ENCODE measurements around the gene MFSD11.
"Not testable (repeated sequence)": the region's sequence is repeated elsewhere in the genome, so short reads cannot be mapped to it uniquely, and the experiment has no call there.

The MFSD11 gene

GRCh38 chr17:76709077-76709950 lies 28.6 kb upstream of the MFSD11 start:
- Histone ChIP-seq H3K23ac (ENCODE audit: low read depth, low read length, poor library complexity) (peak overlapping the region; percentile 1), H2AFZ (ENCODE audit: low read length) (peak overlapping the region; percentile 85), H4K91ac (ENCODE audit: low read depth, low read length, poor library complexity) (no peak overlapping the region), H3K9ac (ENCODE audit: low read depth, low read length, poor library complexity) (peak overlapping the region; percentile 86), H3K4me1 (ENCODE audit: control insufficient read depth in 2 of 2, insufficient read depth in 1 of 2, low read depth in 1 of 2, low read length in 2 of 2) (peaks cover 25% of the 10 kb centered on the region in 2 donors), H3K4me3 (ENCODE audit: low read length in 2 of 2) (peak overlapping the region; percentile 67 to 86), H3K79me1 (ENCODE audit: low read depth, low read length) (peaks cover 6% of the 10 kb centered on the region), H2AK5ac (ENCODE audit: low read depth, low read length) (peak overlapping the region; percentile 94), H3K36me3 (replicated peaks in 1 of 2; ENCODE audit: control insufficient read depth in 2 of 2, insufficient read depth in 2 of 2, low read length in 2 of 2) (peaks cover 0 to 9% of the 10 kb centered on the region in 2 donors), H3K27ac (replicated peaks; ENCODE audit: low read length) (peak overlapping the region; percentile 82), H3K14ac (ENCODE audit: low read length) (peak overlapping the region; percentile 10), H2BK120ac (ENCODE audit: low read depth, low read length) (peak overlapping the region; percentile 29), H4K8ac (ENCODE audit: low read depth, low read length) (no peak overlapping the region), H3K4ac (ENCODE audit: low read length) (peak overlapping the region; percentile 18), H2BK5ac (ENCODE audit: low read length) (peak overlapping the region; percentile 62), H3K9me3 (replicated peaks in 1 of 2; ENCODE audit: control insufficient read depth in 2 of 2, insufficient read depth in 1 of 2, low read depth in 1 of 2, low read length in 2 of 2) (peaks cover 0 to 3% of the 10 kb centered on the region in 2 donors), H2BK12ac (ENCODE audit: low read length) (no peak overlapping the region), H3K4me2 (ENCODE audit: insufficient read depth, low read length, poor library complexity, severe bottlenecking) (peak overlapping the region; percentile 74), H3K18ac (ENCODE audit: low read length) (peak overlapping the region; percentile 87), H2BK15ac (ENCODE audit: low read length) (peak overlapping the region; percentile 61), H3K27me3 (ENCODE audit: control insufficient read depth in 3 of 3, insufficient read depth in 3 of 3, low read depth in 1 of 3, low read length in 3 of 3) (no peaks in the 10 kb centered on the region)
- no CpG with 5 or more reads among the region's 29 CpGs for WGBS, 2 donors (ENCODE audit: extremely low coverage in 2 of 2, insufficient read length in 2 of 2, insufficient replicate concordance in 1 of 2)
- peak; percentile 78 for DNase-seq (ENCODE audit: low spot score)

DNA sequence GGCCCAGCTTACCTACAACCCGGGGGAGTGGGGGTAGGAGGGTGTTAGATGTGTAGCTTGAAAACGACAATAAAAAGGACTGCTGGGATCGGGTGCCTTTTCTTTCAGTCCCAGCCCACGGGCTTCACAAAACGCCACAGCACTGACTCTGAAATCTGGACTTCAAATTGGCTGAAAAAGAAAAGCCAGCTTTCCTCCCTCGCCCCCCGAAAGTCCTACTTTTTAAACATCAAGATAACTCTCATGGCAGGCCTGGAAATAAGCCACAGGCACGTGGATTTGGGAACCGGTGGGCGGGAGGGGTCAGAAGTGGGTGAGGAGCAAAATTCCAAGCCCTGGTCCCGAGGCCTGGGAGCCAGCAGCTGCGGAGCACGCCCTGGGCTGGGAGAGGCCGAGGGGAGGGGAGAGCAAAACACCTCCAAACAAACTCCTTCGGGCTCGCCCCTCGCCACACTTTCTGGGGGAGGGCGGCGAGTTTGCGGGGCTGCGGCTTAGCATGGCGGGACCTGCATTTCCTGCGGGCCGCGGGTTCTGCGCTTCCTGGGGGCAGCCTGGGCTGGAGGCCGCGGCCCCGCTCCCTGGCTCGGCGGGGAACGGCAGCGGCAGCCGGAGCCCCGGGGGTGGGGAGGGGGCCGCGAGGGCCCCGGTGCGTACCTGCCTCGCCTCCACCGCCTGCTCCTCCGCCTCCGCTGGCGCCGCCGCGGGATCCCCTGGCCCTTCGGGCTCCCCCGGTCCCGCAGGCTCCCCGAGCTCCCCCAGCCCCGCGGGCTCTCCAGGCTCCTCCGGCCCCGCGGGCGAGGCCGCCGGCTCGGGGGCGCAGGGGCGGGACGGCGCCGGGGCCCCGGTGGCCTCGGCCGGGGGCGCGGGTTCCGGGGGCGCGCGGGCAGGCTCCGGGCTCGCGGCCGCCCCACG lies 27.7 kb upstream of the MFSD11 start:
- not testable (repeated sequence) for H3K27me3 ChIP-seq (ENCODE audit: control insufficient read depth in 3 of 3, insufficient read depth in 3 of 3, low read depth in 1 of 3, low read length in 3 of 3); H3K9me3 ChIP-seq (replicated peaks in 1 of 2; ENCODE audit: control insufficient read depth in 2 of 2, insufficient read depth in 1 of 2, low read depth in 1 of 2, low read length in 2 of 2); H3K14ac ChIP-seq (ENCODE audit: low read length); H3K79me1 ChIP-seq (ENCODE audit: low read depth, low read length); H4K8ac ChIP-seq (ENCODE audit: low read depth, low read length); DNase-seq (ENCODE audit: low spot score); H2BK5ac ChIP-seq (ENCODE audit: low read length); H4K91ac ChIP-seq (ENCODE audit: low read depth, low read length, poor library complexity); H2BK12ac ChIP-seq (ENCODE audit: low read length)
- Histone ChIP-seq H2AFZ (ENCODE audit: low read length) (peak overlapping the region; percentile 85), H3K4ac (ENCODE audit: low read length) (peak overlapping the region; percentile 18), H3K23ac (ENCODE audit: low read depth, low read length, poor library complexity) (peak overlapping the region; percentile 1), H3K4me1 (ENCODE audit: control insufficient read depth in 2 of 2, insufficient read depth in 1 of 2, low read depth in 1 of 2, low read length in 2 of 2) (peaks cover 25% of the 10 kb centered on the region in 2 donors), H3K4me3 (ENCODE audit: low read length in 2 of 2) (peak overlapping the region; percentile 67 to 86), H2AK5ac (ENCODE audit: low read depth, low read length) (peak overlapping the region; percentile 87), H2BK120ac (ENCODE audit: low read depth, low read length) (peak overlapping the region; percentile 29), H3K9ac (ENCODE audit: low read depth, low read length, poor library complexity) (peak overlapping the region; percentile 86), H3K27ac (replicated peaks; ENCODE audit: low read length) (peak overlapping the region; percentile 52), H3K4me2 (ENCODE audit: insufficient read depth, low read length, poor library complexity, severe bottlenecking) (peak overlapping the region; percentile 74), H2BK15ac (ENCODE audit: low read length) (peak overlapping the region; percentile 61), H3K36me3 (replicated peaks in 1 of 2; ENCODE audit: control insufficient read depth in 2 of 2, insufficient read depth in 2 of 2, low read length in 2 of 2) (peaks cover 0 to 12% of the 10 kb centered on the region in 2 donors), H3K18ac (ENCODE audit: low read length) (peak overlapping the region; percentile 94)
- WGBS, 2 donors (ENCODE audit: extremely low coverage in 2 of 2, insufficient read length in 2 of 2, insufficient replicate concordance in 1 of 2), result no CpG with 5 or more reads among the region's 79 CpGs

- no peaks in the 10 kb centered on the region for H3K9me3 ChIP-seq (replicated peaks in 1 of 2; ENCODE audit: control insufficient read depth in 2 of 2, insufficient read depth in 1 of 2, low read depth in 1 of 2, low read length in 2 of 2)
- H2AFZ ChIP-seq (ENCODE audit: low read length), result peak within 1 kb of the TSS; percentile 92
- H4K91ac ChIP-seq (ENCODE audit: low read depth, low read length, poor library complexity), result no peak within 1 kb of the TSS
- H3K4me3 ChIP-seq (ENCODE audit: low read length in 2 of 2), result peak within 1 kb of the TSS; percentile 67 to 86
- peak within 1 kb of the TSS; percentile 18 for H3K4ac ChIP-seq (ENCODE audit: low read length)
- peaks cover 25% of the 10 kb centered on the region in 2 donors for H3K4me1 ChIP-seq (ENCODE audit: control insufficient read depth in 2 of 2, insufficient read depth in 1 of 2, low read depth in 1 of 2, low read length in 2 of 2)
- H3K14ac ChIP-seq (ENCODE audit: low read length), result no peak within 1 kb of the TSS
- peak within 1 kb of the TSS; percentile 87 for H2AK5ac ChIP-seq (ENCODE audit: low read depth, low read length)
- H3K79me1 ChIP-seq (ENCODE audit: low read depth, low read length), result peaks cover 5% of the 10 kb centered on the region
- no peak within 1 kb of the TSS for H2BK5ac ChIP-seq (ENCODE audit: low read length)
- H4K8ac ChIP-seq (ENCODE audit: low read depth, low read length), result no peak within 1 kb of the TSS
- H3K23ac ChIP-seq (ENCODE audit: low read depth, low read length, poor library complexity), result peak within 1 kb of the TSS; percentile 1
- H3K18ac ChIP-seq (ENCODE audit: low read length), result peak within 1 kb of the TSS; percentile 94
- H3K27ac ChIP-seq (replicated peaks; ENCODE audit: low read length), result peak within 1 kb of the TSS; percentile 52
- H2BK120ac ChIP-seq (ENCODE audit: low read depth, low read length), result peak within 1 kb of the TSS; percentile 29
- no CpG with 5 or more reads among the region's 56 CpGs for WGBS, 2 donors (ENCODE audit: extremely low coverage in 2 of 2, insufficient read length in 2 of 2, insufficient replicate concordance in 1 of 2)
- H2BK15ac ChIP-seq (ENCODE audit: low read length), result peak within 1 kb of the TSS; percentile 61
- peak within 1 kb of the TSS; percentile 74 for H3K4me2 ChIP-seq (ENCODE audit: insufficient read depth, low read length, poor library complexity, severe bottlenecking)
- peak within 1 kb of the TSS; percentile 86 for H3K9ac ChIP-seq (ENCODE audit: low read depth, low read length, poor library complexity)
- peaks cover 5 to 21% of the 10 kb centered on the region in 2 donors for H3K36me3 ChIP-seq (replicated peaks in 1 of 2; ENCODE audit: control insufficient read depth in 2 of 2, insufficient read depth in 2 of 2, low read length in 2 of 2)
- DNase-seq (ENCODE audit: low spot score), result peak; percentile 53
- no peak within 1 kb of the TSS for H2BK12ac ChIP-seq (ENCODE audit: low read length)
- no peaks in the 10 kb centered on the region for H3K27me3 ChIP-seq (ENCODE audit: control insufficient read depth in 3 of 3, insufficient read depth in 3 of 3, low read depth in 1 of 3, low read length in 3 of 3)
Measured at GRCh38 chr17:76710863-76711611, 26.9 kb upstream of the MFSD11 start, which contains the start of gene MXRA7. Gene MXRA7 (minus strand): TSS chr17:76710965. CDS start chr17:76710946, 19 bp downstream.
